HK-2 (cell line): ENCODE data around the gene PKD2.
"Not testable (repeated sequence)": the region's sequence is repeated elsewhere in the genome, so short reads cannot be mapped to it uniquely, and the experiment has no call there.

Experiments
- DNase-seq: peaks from one replicate; pipeline ENCODE4 v3.0.0-alpha.2; 2018; ENCODE audit not compliant: unreplicated experiment

Gene PKD2

GRCh38 chr4:88115587-88115986 lies 108.2 kb downstream of the PKD2 start:
- no peak for DNase-seq

GRCh38 chr4:88119943-88120342 lies 112.5 kb downstream of the PKD2 start:
- DNase-seq = no peak

- DNase-seq = not testable (repeated sequence)
Observed at GRCh38 chr4:88122260-88122659, 114.8 kb downstream of the PKD2 start.
